NCI-H345 (cell line): ENCODE results near the gene ARL10.

Experiments
- DNase-seq: peaks from one replicate; lab custom pipeline; 2025; lab: John Stamatoyannopoulos, UW

The ARL10 gene

GRCh38 chr5:176365351-176366231, at the start of gene ARL10:
Gene ARL10, plus strand, starts transcription at chr5:176365487. Its CDS starts 77 bp downstream, at chr5:176365564.
- DNase-seq = peak; percentile 42

- DNase-seq = no peak
Observed at GRCh38 chr5:176317534-176318374, 47.5 kb upstream of the ARL10 start.

GRCh38 chr5:176319827-176320554, 45.3 kb upstream of the ARL10 start:
- DNase-seq = no peak

- no peak for DNase-seq
Observed at GRCh38 chr5:176320577-176320976, 44.7 kb upstream of the ARL10 start.

- no peak for DNase-seq
Observed at GRCh38 chr5:176334031-176334770, 31.1 kb upstream of the ARL10 start.

GRCh38 chr5:176337913-176338312, 27.4 kb upstream of the ARL10 start:
- no peak for DNase-seq

- DNase-seq = no peak
Observed at GRCh38 chr5:176339304-176339703, 26.0 kb upstream of the ARL10 start.

GRCh38 chr5:176341325-176342157, 23.7 kb upstream of the ARL10 start:
- DNase-seq = no peak

- DNase-seq = no peak
Observed at GRCh38 chr5:176342158-176342483, 23.2 kb upstream of the ARL10 start.

GRCh38 chr5:176342766-176343458, 22.4 kb upstream of the ARL10 start:
- DNase-seq = no peak

- no peak for DNase-seq
Observed at GRCh38 chr5:176350416-176350815, 14.9 kb upstream of the ARL10 start.

GRCh38 chr5:176352116-176352878, 13.0 kb upstream of the ARL10 start:
- DNase-seq = no peak

- DNase-seq = no peak
Observed at GRCh38 chr5:176353533-176353932, 11.8 kb upstream of the ARL10 start.

GRCh38 chr5:176355400-176356178, 9.7 kb upstream of the ARL10 start:
- peak; percentile 66 for DNase-seq

- no peak for DNase-seq
Observed at GRCh38 chr5:176356179-176356566, 9.1 kb upstream of the ARL10 start.

GRCh38 chr5:176359658-176360057, 5.6 kb upstream of the ARL10 start:
- DNase-seq = no peak

- DNase-seq = no peak
Observed at GRCh38 chr5:176360894-176361436, 4.3 kb upstream of the ARL10 start.
